DOHH2 (cell line): ENCODE data around the gene MAST1.

ENCODE experiments used
- CTCF ChIP-seq: fragments of 200-600 bp; sonication (generic); IDR thresholded peaks from one replicate; pipeline ENCODE4 v1.5.1; 2014; ENCODE audit warnings: antibody characterized with exemption, mild to moderate bottlenecking, low read depth, low read length; ENCODE audit not compliant: poor library complexity, severe bottlenecking
- EZH2phosphoT487 ChIP-seq: fragments of 200-600 bp; sonication (generic); IDR thresholded peaks from 2 replicates; pipeline ENCODE4 v1.6.1; 2017; ENCODE audit warnings: borderline replicate concordance, mild to moderate bottlenecking, antibody characterized with exemption, low read length, moderate library complexity, mixed read lengths

- no peak for TF ChIP-seq CTCF
- no peak for TF ChIP-seq EZH2phosphoT487
These were observed 12.8 kb upstream of the MAST1 start for GRCh38 chr19:12825254-12826131.
